GM12864 (cell line): Measurements from ENCODE around the gene MYMK.

Experiments
- DNase-seq: peaks from one replicate; pipeline ENCODE4 v3.0.0-alpha.2; 2011; ENCODE audit warnings: low read depth
- H3K4me3 ChIP-seq: 2 replicates; pipeline ENCODE4 v1.5.1; 2011; ENCODE audit warnings: mild to moderate bottlenecking, low read depth, low read length, control low read depth
- CTCF ChIP-seq: IDR thresholded peaks from 2 replicates; pipeline ENCODE4 v1.5.1; 2011; ENCODE audit warnings: low read depth, mild to moderate bottlenecking, moderate library complexity, low read length, control low read depth, inconsistent platforms; ENCODE audit errors: missing control alignments

MYMK gene

DNA sequence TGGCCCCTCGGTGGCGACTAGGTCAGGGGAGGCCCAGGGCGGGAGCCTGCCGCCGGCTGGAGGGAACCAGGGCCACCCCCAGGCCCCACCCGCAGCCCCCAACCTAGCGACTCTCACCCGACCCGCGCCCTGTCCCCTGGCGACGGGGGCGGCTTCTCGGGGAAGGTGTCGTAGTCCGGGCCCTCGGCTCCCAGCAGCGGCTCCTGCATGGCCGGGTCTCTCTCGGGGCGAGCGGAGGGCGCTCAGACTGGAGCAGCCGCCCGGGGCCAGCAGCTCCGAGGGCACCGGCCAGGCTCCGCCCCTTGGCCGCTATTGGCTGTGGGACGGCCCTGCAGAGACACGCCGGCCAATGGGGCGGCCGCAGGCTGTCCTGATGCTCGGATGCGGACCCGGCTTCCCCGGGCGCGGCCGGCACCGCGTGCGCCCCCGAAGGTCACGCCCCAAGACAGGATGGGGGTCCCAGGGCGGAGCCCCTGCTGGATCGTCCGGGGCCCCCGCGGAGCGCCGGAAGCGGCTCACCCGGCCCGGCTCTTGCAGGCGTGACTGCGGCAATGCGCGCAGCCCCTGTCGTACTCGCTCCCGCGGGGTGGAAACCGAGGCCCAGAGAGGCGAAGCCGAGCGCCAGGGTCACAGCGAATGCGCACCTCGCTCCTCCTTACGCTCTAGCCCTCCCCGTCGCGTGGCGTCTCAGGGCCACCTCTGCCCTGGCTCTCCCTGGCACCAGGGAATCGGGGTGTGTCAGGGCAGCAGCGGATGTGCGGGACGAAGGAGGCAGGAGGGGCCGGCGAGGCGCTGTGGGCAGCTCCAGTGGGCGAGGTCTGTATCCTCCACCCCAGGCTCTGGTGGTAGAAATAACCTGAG lies 45.7 kb downstream of the MYMK start, which contains the start of gene SLC2A6:
SLC2A6 (minus strand) TSS at position 249 of the 861 bp plus-strand sequence; CDS start at position 209, 40 bp downstream.
- no peak for TF ChIP-seq CTCF
- H3K4me3 ChIP-seq = peak within 1 kb of the TSS; percentile 67
- DNase-seq = peak; percentile 48

DNA sequence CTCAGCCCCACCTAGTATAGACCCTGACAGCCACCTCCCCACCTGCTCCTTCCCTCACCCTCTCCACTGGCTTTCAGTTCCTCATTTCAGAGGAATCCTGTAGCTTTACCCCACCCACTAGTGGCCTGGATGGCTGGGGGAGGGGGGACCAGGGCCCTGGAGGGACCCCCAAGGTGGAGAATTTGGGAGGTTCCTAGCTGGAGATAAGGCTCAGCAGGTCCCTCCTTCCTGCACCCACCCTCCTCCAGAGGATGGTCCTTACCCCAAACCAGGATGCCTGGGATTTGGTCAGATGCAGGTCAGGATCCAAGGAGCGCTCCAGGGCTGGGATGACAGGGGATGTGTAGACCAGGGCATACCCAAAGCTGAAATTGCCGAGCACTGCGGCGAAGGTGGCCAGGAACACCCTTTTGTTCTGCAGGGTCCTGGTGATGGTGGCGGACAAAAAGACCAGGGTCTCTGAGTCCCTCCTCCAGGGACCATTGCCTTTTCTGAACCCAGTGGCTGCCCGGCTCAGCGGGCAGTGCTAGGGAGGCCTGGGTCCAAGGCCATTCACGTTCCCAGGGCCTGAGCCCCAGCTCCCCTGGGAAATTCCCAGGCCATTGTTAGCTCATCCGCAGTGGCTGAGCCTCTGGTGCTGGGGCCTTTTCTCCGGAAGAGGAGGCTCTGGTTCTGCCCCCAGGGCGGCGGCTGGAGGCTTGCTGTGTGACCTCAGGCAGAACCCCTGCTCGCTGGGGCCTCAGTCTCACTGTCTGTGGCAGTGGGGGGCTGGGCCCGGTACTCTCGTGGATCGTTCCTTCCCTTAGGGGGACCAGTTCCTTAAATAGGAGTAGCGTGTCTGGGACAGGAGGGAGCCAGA lies 46.5 kb downstream of the MYMK start:
- DNase-seq = no peak
- no peak for TF ChIP-seq CTCF
- peak overlapping the region; percentile 67 for H3K4me3 ChIP-seq

DNA sequence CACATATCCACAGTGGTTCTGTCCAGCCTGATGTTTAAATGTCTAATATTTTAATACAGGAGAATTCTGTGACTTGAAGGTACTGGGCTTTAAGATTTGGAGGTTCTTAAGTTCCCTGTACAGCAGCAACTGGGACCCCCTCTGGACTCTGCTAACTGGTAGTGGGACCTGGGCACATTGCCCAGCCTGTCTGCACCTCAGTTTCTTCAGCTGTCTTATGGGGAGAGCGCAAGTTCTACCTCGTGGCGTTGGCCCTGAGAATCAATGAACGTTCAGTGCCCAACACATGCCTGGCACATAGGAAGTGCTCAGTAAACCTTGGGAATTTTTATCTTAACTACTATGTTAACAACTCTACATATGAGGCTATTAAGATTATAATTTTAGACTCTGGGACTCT lies 47.3 kb downstream of the MYMK start:
- H3K4me3 ChIP-seq = peak overlapping the region; percentile 67; the same call in 1 of the 2 replicates
- no peak for DNase-seq
- no peak for TF ChIP-seq CTCF

DNA sequence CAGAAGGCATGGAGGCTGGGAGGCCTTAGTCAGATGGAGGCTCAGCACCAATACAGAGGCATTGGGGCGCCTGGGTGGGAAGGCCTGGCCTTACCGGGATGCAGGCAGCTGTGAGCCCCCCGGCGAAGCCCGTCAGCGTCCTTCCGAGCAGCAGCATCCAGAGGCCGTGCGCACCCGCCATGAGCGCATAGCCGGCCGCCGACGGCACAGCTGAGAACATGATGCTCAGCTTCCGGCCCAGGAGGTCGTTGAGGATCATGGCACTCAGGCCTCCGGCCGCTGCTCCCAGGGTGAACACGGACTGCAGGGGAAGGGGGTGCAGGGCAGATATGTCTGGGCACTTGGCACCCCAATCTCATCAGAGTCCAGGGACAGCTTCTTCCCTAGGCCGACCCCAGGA lies 47.8 kb downstream of the MYMK start:
- TF ChIP-seq CTCF = no peak
- H3K4me3 ChIP-seq = no peak overlapping the region; the same call in 1 of the 2 replicates
- DNase-seq = no peak

GRCh38 chr9:133476036-133476931 lies 48.5 kb downstream of the MYMK start:
- H3K4me3 ChIP-seq = no peak overlapping the region
- TF ChIP-seq CTCF = no peak
- DNase-seq = no peak

- no peak for TF ChIP-seq CTCF
- DNase-seq = no peak
- no peak overlapping the region for H3K4me3 ChIP-seq
Measured at GRCh38 chr9:133475292-133476012, 49.3 kb downstream of the MYMK start.
